CD4-positive, alpha-beta T cell treated with Interleukin-1 beta for 1 hour (primary cell): Measurements from ENCODE around the gene EIF5.

Experiments
- DNase-seq, 2 donors: peaks; one replicate each; pipeline ENCODE4 v3.0.0-alpha.2; 2020 to 2022

Gene EIF5

GRCh38 chr14:103372552-103373304 lies 38.7 kb downstream of the EIF5 start:
- peak in 1 of 2 donors; percentile 12 for DNase-seq

DNA sequence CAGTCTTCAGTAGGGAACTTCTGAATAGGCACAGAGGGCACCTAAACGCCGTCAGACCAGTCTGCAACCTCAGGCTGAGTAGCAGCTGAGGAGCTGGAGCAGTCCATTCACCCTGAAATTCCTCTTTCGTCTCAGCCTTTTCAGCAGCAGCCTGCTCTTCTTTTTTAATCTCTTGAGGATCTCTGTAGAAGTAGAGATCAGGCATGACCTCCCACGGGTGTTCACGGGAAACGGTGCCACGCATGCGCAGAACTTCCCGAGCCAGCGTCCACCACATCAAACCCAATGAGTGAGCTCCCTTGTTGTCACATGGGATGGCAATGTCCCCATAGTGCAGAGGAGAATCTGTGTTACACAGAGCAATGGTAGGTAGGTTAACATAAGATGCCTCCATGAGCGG lies 40.1 kb downstream of the EIF5 start:
- DNase-seq, result no peak

GRCh38 chr14:103377522-103378037 lies 43.5 kb downstream of the EIF5 start:
- no peak for DNase-seq

GRCh38 chr14:103378038-103378854 lies 44.2 kb downstream of the EIF5 start:
- no peak for DNase-seq

- no peak for DNase-seq
Measured at GRCh38 chr14:103380719-103381377, 46.8 kb downstream of the EIF5 start.

DNA sequence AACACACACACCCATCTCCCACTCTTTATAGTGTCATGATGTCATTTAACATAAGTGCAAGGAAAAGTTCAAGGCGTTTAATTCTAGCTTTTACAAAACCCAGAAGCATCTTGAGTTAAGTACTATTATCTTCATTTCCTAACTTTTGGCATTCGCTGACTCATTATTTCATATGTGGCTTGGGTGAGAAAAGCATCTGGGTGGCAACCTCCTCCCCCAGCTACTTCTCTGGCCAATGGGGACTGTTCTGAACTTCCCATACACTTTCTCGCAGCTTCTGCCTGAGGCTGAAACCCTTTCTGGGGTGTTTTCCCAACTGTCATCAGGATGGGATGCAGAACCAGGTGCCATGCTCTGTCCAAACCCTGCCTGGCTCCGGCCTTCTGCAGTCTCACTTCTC lies 48.3 kb downstream of the EIF5 start:
- DNase-seq, result peak in 1 of 2 donors; percentile 24

DNA sequence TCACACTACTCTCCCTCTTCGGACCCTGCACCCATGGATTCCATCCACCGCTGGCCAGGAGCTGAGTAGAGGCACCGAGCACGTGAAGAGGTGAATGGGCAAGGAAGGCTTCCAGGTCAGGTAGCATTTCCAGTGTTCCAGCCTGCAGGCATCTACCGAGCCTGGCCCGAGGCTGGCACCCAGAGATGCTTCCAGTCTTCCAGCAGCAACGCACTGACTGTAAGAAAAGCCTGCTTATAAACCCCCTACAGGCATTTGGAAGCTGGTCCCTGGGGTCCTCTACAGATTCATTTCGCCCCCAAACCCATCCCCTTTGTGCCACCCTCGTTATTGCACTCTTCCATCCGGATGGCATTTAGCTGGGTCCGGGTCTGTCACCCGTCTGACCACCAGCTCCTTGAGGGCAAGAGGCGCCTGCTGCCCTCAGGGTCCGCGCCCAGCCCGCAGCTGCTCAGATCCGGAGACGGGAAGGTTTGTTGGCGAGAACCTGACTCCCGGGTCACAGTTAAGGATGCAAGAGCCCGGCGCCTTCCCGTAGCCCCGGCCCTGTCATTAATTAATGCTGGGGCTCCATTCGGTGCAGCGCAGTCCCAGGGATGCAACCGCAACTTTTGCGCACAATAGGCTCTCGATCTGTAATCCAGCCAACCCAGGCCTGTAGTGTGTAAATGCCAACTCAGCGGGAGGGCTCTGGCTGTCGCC lies 50.6 kb downstream of the EIF5 start:
- no peak for DNase-seq

- DNase-seq, result peak; percentile 97 to 98
Measured at GRCh38 chr14:103385152-103385928, 51.3 kb downstream of the EIF5 start, which contains the start of gene MARK3. Gene MARK3, plus strand, starts transcription at chr14:103385415. Its CDS starts 615 bp downstream, at chr14:103386030.

GRCh38 chr14:103385929-103386712 lies 52.1 kb downstream of the EIF5 start:
- peak in 1 of 2 donors; percentile 33 for DNase-seq

DNA sequence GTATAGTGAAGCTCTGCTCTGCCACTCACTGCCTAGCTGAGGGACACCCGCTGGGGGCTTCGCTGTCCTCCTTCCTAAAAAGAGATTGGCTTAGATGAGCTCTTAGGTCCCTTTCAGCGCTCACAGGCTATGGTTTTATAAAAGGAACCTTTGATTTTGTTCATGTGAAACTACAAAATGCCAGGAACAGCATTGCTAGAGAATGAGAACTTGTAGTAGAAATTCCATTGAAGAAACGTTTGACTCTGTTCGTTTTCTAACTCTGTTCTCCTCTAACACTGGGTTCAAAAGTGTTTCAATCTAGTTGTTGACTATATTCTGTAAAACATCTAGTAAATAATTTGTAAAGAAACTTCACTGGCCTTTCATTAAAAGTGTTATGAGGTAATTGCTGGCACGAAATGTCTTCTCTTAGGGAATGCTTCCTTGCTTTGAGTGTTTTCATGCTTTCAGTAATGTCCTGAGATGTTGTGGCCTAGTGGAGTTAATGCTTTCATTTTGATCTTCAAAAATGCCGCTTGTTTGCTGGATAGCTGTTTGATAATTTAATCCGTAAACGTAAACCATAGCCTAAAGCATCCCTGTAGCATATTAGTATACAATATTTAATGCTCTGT lies 52.8 kb downstream of the EIF5 start:
- no peak for DNase-seq

- no peak for DNase-seq
Measured at GRCh38 chr14:103388664-103389063, 54.6 kb downstream of the EIF5 start.

- DNase-seq, result no peak
Measured at GRCh38 chr14:103390605-103391004, 56.6 kb downstream of the EIF5 start.

DNA sequence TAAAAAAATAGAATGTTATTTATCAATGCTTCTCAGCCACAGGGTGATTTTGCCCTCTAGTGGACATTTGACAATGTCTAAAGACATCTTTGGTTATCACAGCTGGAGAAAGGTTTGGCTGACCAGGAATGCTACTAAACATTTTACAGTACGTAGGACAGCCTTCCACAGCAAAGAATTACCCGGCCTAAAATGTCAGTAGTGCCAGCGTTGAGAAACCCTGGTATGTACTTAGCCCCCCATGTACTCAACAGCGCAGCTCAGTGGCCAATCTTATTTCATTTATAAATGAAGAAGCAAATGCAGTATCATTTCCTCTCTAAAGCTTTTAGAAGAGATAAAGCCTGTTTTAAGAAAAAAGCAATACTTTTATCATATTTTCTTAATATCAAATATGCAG lies 57.0 kb downstream of the EIF5 start:
- peak; percentile 24 to 61 for DNase-seq

GRCh38 chr14:103392106-103392505 lies 58.1 kb downstream of the EIF5 start:
- DNase-seq, result no peak

DNA sequence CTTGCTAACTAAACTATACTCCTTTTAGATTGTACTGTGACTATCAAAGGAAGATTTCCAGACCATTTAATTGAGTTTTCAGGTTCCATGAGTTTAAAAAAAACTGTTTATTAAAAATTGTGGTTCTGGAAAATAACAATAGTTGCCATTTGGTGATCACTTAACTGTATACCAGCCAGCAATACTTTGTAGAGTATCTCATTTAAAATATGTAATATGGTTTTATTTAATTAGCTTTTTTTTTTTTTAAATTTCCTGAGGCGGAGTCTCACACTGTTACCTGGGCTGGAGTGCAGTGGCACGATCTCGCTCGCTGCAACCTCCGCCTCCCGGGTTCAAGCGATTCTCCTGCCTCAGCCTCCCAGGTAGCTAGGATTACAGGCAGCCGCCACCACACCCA lies 58.5 kb downstream of the EIF5 start:
- no peak for DNase-seq

GRCh38 chr14:103393070-103393469 lies 59.0 kb downstream of the EIF5 start:
- no peak for DNase-seq

- DNase-seq, result peak in 1 of 2 donors; percentile 35
Measured at GRCh38 chr14:103393676-103394626, 59.9 kb downstream of the EIF5 start.
